Hepatocyte (in vitro differentiated cells): ENCODE data around the gene KIF23.

ENCODE experiments used
- CTCF ChIP-seq: fragments of 200-600 bp; sonication (generic); IDR thresholded peaks from 2 replicates; pipeline ENCODE4 v1.5.1; 2016; ENCODE audit warnings: antibody characterized with exemption, mild to moderate bottlenecking; ENCODE audit not compliant: poor library complexity
- EZH2 ChIP-seq: fragments of 200-600 bp; sonication (generic); IDR thresholded peaks from 2 replicates; pipeline ENCODE4 v1.6.1; 2016; ENCODE audit warnings: antibody characterized with exemption, mild to moderate bottlenecking, borderline replicate concordance
- EZH2phosphoT487 ChIP-seq: fragments of 200-600 bp; sonication (generic); IDR thresholded peaks from one replicate; pipeline ENCODE4 v1.6.1; 2018; ENCODE audit warnings: antibody characterized with exemption, mild to moderate bottlenecking, low read depth, moderate library complexity; ENCODE audit not compliant: unreplicated experiment, severe bottlenecking

GRCh38 chr15:69460481-69460880, 46.3 kb downstream of the KIF23 start:
- TF ChIP-seq CTCF (no peak), EZH2 (no peak), EZH2phosphoT487 (no peak)
